Lower leg skin (tissue), 3 donors: ENCODE results near the gene SOS1.
"Not testable (repeated sequence)": the region's sequence is repeated elsewhere in the genome, so short reads cannot be mapped to it uniquely, and the experiment has no call there.

Source experiments
- POLR2A ChIP-seq, 2 donors: fragments of 450-650 bp; IDR thresholded peaks; one replicate each; pipeline ENCODE4 v1.6.1; 2016 to 2017; ENCODE audit warnings: antibody characterized with exemption in 2 of 2, mild to moderate bottlenecking in 1 of 2, moderate library complexity in 1 of 2
- TF ChIP-seq, protein P1 (sequence below), 3 donors: fragments of 450-650 bp; IDR thresholded peaks; one replicate each; pipeline ENCODE4 v1.5.1; 2016; ENCODE audit warnings: antibody characterized with exemption in 3 of 3, mild to moderate bottlenecking in 3 of 3, moderate library complexity in 2 of 3

DNA sequence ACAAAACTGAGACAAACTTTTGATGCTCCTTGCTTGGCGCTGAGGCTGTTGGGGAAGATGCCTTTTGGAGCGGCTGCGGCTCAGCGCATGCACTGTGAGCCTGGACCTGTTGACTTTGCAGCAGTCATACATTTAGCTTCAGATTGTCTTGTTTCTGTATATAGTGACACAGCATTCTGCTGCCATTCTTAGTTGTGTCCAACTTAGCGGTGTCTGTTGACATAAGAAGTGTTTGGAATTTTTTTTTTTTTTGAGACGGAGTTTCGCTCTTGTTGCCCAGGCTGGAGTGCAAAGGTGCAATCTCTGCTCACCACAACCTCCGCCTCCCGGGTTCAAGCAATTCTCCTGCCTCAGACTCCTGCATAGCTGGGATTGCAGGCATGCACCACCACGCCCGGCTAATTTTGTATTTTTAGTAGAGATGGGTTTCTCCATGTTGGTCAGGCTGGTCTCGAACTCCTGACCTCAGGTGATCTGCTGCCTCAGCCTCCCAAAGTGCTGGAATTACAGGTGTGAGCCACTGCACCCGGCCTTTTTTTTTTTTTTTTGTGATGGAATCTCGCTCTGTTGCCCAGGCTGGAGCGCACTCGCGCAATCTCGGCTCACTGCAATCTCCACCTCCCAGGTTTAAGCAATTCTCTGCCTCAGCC is 17.5 kb upstream of the SOS1 start:
- TF ChIP-seq, protein P1, sequence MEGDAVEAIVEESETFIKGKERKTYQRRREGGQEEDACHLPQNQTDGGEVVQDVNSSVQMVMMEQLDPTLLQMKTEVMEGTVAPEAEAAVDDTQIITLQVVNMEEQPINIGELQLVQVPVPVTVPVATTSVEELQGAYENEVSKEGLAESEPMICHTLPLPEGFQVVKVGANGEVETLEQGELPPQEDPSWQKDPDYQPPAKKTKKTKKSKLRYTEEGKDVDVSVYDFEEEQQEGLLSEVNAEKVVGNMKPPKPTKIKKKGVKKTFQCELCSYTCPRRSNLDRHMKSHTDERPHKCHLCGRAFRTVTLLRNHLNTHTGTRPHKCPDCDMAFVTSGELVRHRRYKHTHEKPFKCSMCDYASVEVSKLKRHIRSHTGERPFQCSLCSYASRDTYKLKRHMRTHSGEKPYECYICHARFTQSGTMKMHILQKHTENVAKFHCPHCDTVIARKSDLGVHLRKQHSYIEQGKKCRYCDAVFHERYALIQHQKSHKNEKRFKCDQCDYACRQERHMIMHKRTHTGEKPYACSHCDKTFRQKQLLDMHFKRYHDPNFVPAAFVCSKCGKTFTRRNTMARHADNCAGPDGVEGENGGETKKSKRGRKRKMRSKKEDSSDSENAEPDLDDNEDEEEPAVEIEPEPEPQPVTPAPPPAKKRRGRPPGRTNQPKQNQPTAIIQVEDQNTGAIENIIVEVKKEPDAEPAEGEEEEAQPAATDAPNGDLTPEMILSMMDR (IDR thresholded peaks at IDR 0.05): not testable (repeated sequence)
- TF ChIP-seq POLR2A (IDR thresholded peaks at IDR 0.05): not testable (repeated sequence)
